Neuronal stem cell (in vitro differentiated cells): ENCODE results near the gene CAPG.

ENCODE experiments used
- DNase-seq: peaks from one replicate; pipeline ENCODE4 v3.0.0-alpha.2; 2013; ENCODE audit warnings: low spot score
- H2AFZ ChIP-seq: one replicate; pipeline ENCODE4 v1.6.1; 2013; ENCODE audit warnings: mild to moderate bottlenecking, low read length, inconsistent platforms
- H2AK5ac ChIP-seq: 2 replicates; pipeline ENCODE4 v1.6.1; 2013; ENCODE audit warnings: low read depth, mild to moderate bottlenecking, inconsistent platforms, low read length, moderate library complexity, mixed read lengths
- H2BK120ac ChIP-seq: 2 replicates; pipeline ENCODE4 v1.6.1; 2013; ENCODE audit warnings: low read depth, mild to moderate bottlenecking, inconsistent platforms, low read length, moderate library complexity, mixed read lengths
- H2BK12ac ChIP-seq: one replicate; pipeline ENCODE4 v1.6.1; 2013; ENCODE audit warnings: low read length, inconsistent platforms
- H2BK15ac ChIP-seq: 2 replicates; pipeline ENCODE4 v1.6.1; 2013; ENCODE audit warnings: mild to moderate bottlenecking, low read length, inconsistent platforms, mixed read lengths
- H2BK5ac ChIP-seq: one replicate; pipeline ENCODE4 v1.6.1; 2013; ENCODE audit warnings: inconsistent platforms, mild to moderate bottlenecking, low read length, moderate library complexity
- H3K14ac ChIP-seq: one replicate; pipeline ENCODE4 v1.6.1; 2013; ENCODE audit warnings: low read length, inconsistent platforms
- H3K18ac ChIP-seq: 2 replicates; pipeline ENCODE4 v1.6.1; 2013; ENCODE audit warnings: low read length, inconsistent platforms
- H3K23ac ChIP-seq: 2 replicates; pipeline ENCODE4 v1.6.1; 2013; ENCODE audit warnings: low read depth, mild to moderate bottlenecking, mixed read lengths, low read length, inconsistent platforms; ENCODE audit not compliant: poor library complexity
- H3K27ac ChIP-seq: replicated peaks from 3 replicates; pipeline ENCODE4 v1.5.1; 2013; ENCODE audit warnings: low read length, inconsistent platforms
- H3K27me3 ChIP-seq, 3 experiments: 2 replicates each; pipeline ENCODE4 v1.6.1; 2013; ENCODE audit warnings: low read length in 3 of 3, mild to moderate bottlenecking in 2 of 3, inconsistent platforms in 1 of 3, low read depth in 1 of 3, mixed read lengths in 1 of 3, moderate library complexity in 1 of 3; ENCODE audit not compliant: control insufficient read depth in 3 of 3, insufficient read depth in 3 of 3
- H3K36me3 ChIP-seq, 2 donors: replicated peaks in 1 of 2; 2 replicates each; pipeline ENCODE4 v1.6.1; 2013; ENCODE audit warnings: low read length in 2 of 2; ENCODE audit not compliant: control insufficient read depth in 2 of 2, insufficient read depth in 2 of 2
- H3K4ac ChIP-seq: 2 replicates; pipeline ENCODE4 v1.6.1; 2013; ENCODE audit warnings: inconsistent platforms, mild to moderate bottlenecking, low read length, moderate library complexity
- H3K4me1 ChIP-seq, 2 donors: 1 replicate in 1 of 2; 2 replicates in 1 of 2; pipeline ENCODE4 v1.6.1; 2013; ENCODE audit warnings: low read length in 2 of 2, low read depth in 1 of 2; ENCODE audit not compliant: control insufficient read depth in 2 of 2, insufficient read depth in 1 of 2
- H3K4me2 ChIP-seq: one replicate; pipeline ENCODE4 v1.6.1; 2013; ENCODE audit warnings: mild to moderate bottlenecking, low read length, inconsistent platforms; ENCODE audit not compliant: insufficient read depth, poor library complexity, severe bottlenecking
- H3K4me3 ChIP-seq, 2 donors: 2 replicates each; pipeline ENCODE4 v1.5.1; 2013; ENCODE audit warnings: low read length in 2 of 2, mild to moderate bottlenecking in 2 of 2, inconsistent platforms in 1 of 2, moderate library complexity in 1 of 2
- H3K79me1 ChIP-seq: one replicate; pipeline ENCODE4 v1.6.1; 2013; ENCODE audit warnings: low read depth, mild to moderate bottlenecking, inconsistent platforms, low read length, moderate library complexity
- H3K9ac ChIP-seq: one replicate; pipeline ENCODE4 v1.6.1; 2013; ENCODE audit warnings: mild to moderate bottlenecking, low read depth, low read length, inconsistent platforms; ENCODE audit not compliant: poor library complexity
- H3K9me3 ChIP-seq, 2 donors: replicated peaks in 1 of 2; 2 replicates each; pipeline versions ENCODE3 to v1.6.1; 2013; ENCODE audit warnings: low read length in 2 of 2, mild to moderate bottlenecking in 2 of 2, inconsistent platforms in 1 of 2, low read depth in 1 of 2, mixed read lengths in 1 of 2, moderate library complexity in 1 of 2; ENCODE audit not compliant: control insufficient read depth in 2 of 2, insufficient read depth in 1 of 2
- H4K8ac ChIP-seq: one replicate; pipeline ENCODE4 v1.6.1; 2013; ENCODE audit warnings: low read depth, mild to moderate bottlenecking, inconsistent platforms, low read length, moderate library complexity
- H4K91ac ChIP-seq: one replicate; pipeline ENCODE4 v1.6.1; 2013; ENCODE audit warnings: low read length, low read depth, mild to moderate bottlenecking, inconsistent platforms; ENCODE audit not compliant: poor library complexity
- WGBS, 2 donors: extraction: QIAGEN DNeasy Blood & Tissue Kit; methylation state at CpG; one replicate each; pipeline ENCODE4 v1.1.7; 2013; ENCODE audit warnings: missing lambda C conversion rate in 2 of 2, mixed read lengths in 1 of 2; ENCODE audit not compliant: insufficient read length in 2 of 2, insufficient replicate concordance in 1 of 2; ENCODE audit errors: extremely low coverage in 2 of 2; 5-methylcytosine and 5-hydroxymethylcytosine counted together

The CAPG gene

GRCh38 chr2:85434696-85435095, 24.5 kb upstream of the CAPG start:
- Histone ChIP-seq H4K91ac (no peak overlapping the region), H2AFZ (no peak overlapping the region), H2BK120ac (no peak overlapping the region), H2AK5ac (peak overlapping the region; percentile 5), H4K8ac (no peak overlapping the region), H2BK15ac (no peak overlapping the region), H3K9me3 (no peaks in the 10 kb centered on the region), H3K18ac (no peak overlapping the region), H3K4me3 (no peak overlapping the region), H3K4ac (no peak overlapping the region), H2BK5ac (no peak overlapping the region), H3K23ac (no peak overlapping the region), H3K9ac (no peak overlapping the region), H3K79me1 (no peaks in the 10 kb centered on the region), H3K27ac (no peak overlapping the region), H3K36me3 (no peaks in the 10 kb centered on the region), H3K27me3 (peaks cover 0 to 10% (median 0%) of the 10 kb centered on the region in 3 experiments), H3K14ac (no peak overlapping the region), H2BK12ac (no peak overlapping the region), H3K4me2 (no peak overlapping the region), H3K4me1 (peaks cover 30 to 33% of the 10 kb centered on the region in 2 donors)
- no peak for DNase-seq
- no CpG with 5 or more reads among the region's 8 CpGs for WGBS, 2 donors

- Histone ChIP-seq H3K36me3 (no peaks in the 10 kb centered on the region), H3K4me2 (no peak overlapping the region), H2BK5ac (peak overlapping the region; percentile 90), H3K79me1 (no peaks in the 10 kb centered on the region), H3K27ac (no peak overlapping the region), H3K4ac (peak overlapping the region; percentile 66), H2AFZ (peak overlapping the region; percentile 59), H3K23ac (peak overlapping the region; percentile 34), H4K8ac (peak overlapping the region; percentile 95), H3K14ac (peak overlapping the region; percentile 92), H2BK120ac (peak overlapping the region; percentile 29), H3K27me3 (peaks cover 0 to 7% (median 0%) of the 10 kb centered on the region in 3 experiments), H3K9me3 (no peaks in the 10 kb centered on the region), H3K18ac (peak overlapping the region; percentile 91), H2BK12ac (peak overlapping the region; percentile 77), H3K4me1 (peaks cover 36 to 38% of the 10 kb centered on the region in 2 donors), H4K91ac (peak overlapping the region; percentile 68), H3K4me3 (no peak overlapping the region), H2AK5ac (peak overlapping the region; percentile 95), H2BK15ac (peak overlapping the region; percentile 100), H3K9ac (peak overlapping the region; percentile 89)
- DNase-seq, result no peak
- WGBS, 2 donors, result no CpG with 5 or more reads among the region's 6 CpGs
Observed at GRCh38 chr2:85433511-85434089, 23.4 kb upstream of the CAPG start.

GRCh38 chr2:85431570-85432205, 21.5 kb upstream of the CAPG start:
- no peaks in the 10 kb centered on the region for H3K36me3 ChIP-seq
- H3K14ac ChIP-seq, result no peak overlapping the region
- peak overlapping the region; percentile 62 for H2BK5ac ChIP-seq
- peak overlapping the region; percentile 71 for H3K9ac ChIP-seq
- H4K8ac ChIP-seq, result peak overlapping the region; percentile 20
- H3K4me3 ChIP-seq, result peak overlapping the region in 1 of 2 donors; percentile 38
- peak overlapping the region; percentile 95 for H3K18ac ChIP-seq
- WGBS, 2 donors, result no CpG with 5 or more reads among the region's 10 CpGs
- H2BK12ac ChIP-seq, result peak overlapping the region; percentile 33
- H3K4ac ChIP-seq, result peak overlapping the region; percentile 58
- no peaks in the 10 kb centered on the region for H3K9me3 ChIP-seq
- peak overlapping the region; percentile 46 for H3K23ac ChIP-seq
- H2AK5ac ChIP-seq, result peak overlapping the region; percentile 93
- peak overlapping the region; percentile 69 for H3K27ac ChIP-seq
- H2AFZ ChIP-seq, result peak overlapping the region; percentile 87
- H3K4me1 ChIP-seq, result peaks cover 25 to 41% of the 10 kb centered on the region in 2 donors
- peaks cover 0 to 3% (median 0%) of the 10 kb centered on the region in 3 experiments for H3K27me3 ChIP-seq
- DNase-seq, result no peak
- H3K4me2 ChIP-seq, result peak overlapping the region; percentile 27
- H2BK15ac ChIP-seq, result peak overlapping the region; percentile 47
- H3K79me1 ChIP-seq, result no peaks in the 10 kb centered on the region
- H4K91ac ChIP-seq, result peak overlapping the region; percentile 45
- peak overlapping the region; percentile 88 for H2BK120ac ChIP-seq
